ENCODE measurements around the gene DPH5.
"Not testable (repeated sequence)": the region's sequence is repeated elsewhere in the genome, so short reads cannot be mapped to it uniquely, and the experiment has no call there.

DPH5 gene

DNA sequence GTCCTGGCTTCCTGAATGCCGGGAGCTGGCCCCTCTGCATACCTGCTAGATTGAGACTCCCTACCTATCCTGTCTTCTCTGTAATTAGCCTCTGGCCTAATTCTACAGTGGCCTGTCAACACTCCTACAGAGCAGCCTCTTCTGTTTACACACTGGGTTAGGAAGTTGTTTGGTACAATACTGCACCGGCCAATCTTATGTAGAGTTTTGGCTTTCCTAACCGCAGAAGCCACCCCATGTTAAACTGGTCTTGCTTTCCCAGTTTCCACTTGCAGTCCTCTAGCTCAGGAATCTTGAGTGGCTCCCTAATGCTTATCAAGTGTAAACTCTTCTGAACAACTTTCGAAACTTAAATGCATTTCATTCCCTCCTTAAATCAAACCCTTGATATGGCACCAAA is 42.8 kb downstream of the DPH5 start:
- no peak for DNase-seq

GRCh38 chr1:100979631-100980030 is 46.0 kb downstream of the DPH5 start:
- no peak for DNase-seq

DNA sequence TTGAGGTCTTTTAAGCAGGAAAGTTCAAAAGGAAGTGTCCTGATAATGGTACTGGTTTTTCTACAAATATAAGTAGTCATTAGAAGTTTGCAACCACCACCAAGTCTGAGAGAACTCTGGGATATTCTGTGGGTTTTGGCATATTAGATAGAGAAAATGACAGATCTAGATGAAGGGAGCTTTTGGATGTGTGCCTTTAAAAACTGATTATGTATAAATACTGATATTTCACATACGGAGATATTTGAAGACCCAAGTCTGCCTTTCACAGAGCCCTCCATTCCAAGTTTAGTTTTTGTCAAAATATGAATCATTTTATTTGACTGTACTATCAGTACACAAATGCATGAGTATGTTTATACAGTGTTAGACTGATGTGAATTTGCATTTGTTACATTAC is 48.6 kb downstream of the DPH5 start:
- DNase-seq, result no peak

GRCh38 chr1:100972185-100972584 is 53.4 kb downstream of the DPH5 start:
- no peak for DNase-seq

DNA sequence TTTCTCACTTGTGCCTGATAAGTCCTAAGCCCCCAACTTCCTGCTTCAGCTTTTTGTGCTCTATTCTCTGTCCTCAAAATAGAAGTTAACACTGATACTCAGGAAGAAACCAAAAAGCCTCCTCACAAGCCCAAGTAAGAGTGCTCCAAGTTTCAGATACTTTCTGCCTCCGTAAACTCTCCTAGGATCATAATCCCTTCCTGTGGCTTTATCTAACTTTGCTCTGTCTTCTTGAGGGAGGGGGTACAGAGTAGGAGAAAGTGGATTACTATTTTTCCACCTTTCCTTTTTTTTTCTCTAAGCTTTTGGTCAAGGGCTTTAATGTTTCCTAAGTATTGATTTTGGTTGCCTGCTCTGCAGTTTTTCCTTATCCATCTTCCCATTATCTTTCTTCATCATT is 54.6 kb downstream of the DPH5 start:
- DNase-seq, result no peak

DNA sequence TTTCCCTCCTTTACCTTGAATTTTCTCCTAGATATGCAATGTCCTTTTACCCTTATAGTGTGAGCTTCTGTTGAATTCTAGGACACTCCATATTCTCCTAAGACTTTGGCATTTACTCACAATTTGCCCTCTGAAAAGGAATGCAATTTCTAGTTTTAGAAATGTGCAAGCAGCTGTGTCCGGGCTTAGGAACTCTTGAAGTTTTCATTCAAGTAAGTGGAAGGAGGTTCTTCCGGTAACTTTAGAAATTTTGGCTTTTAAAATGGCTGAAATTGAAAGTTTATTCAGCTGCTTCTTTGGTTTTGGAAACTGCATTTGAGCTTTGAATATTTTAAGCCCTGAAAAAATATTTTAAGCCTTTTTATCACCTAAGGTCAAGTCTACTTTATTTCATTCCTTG is 56.3 kb downstream of the DPH5 start:
- no peak for DNase-seq

DNA sequence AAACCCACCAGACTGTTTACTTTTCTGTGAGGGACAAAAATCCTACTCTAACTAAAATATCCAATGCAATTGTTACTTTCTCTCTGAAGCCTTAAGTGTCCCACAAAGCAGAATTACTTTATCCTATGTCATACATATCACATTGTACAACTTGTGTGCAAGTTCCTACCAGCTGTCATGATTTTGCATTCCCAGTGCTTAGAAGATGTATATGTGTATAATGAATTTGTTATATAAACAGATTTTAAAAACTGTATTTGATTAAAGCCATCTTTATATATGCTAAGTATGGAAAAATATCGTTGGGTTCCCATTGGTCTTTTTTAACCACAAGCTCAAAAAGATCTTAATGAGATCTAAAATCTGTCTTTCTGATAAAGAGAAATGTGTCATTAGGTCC is 57.0 kb downstream of the DPH5 start:
- no peak for DNase-seq

DNA sequence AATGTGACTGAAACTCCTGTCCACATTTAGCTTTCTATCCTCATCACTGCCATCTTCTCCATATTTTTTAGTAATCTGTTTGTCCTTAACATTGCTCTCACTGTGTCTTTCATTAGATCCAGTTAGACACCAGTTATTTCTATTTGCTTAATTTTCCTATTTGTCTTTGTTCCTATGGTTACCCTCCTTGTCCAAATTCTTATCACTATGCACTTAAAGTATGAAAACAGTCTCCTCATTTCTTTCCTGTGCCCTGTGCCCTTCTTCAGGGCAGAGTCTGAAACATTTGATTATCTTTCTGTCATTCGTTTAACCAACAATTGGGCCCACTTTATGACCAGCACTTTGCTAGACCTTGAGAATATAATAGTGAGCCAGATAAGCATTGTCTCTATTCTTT is 65.5 kb downstream of the DPH5 start:
- no peak for DNase-seq

- DNase-seq, result no peak
Measured at GRCh38 chr1:100959502-100960060, 66.0 kb downstream of the DPH5 start.

- DNase-seq, result no peak
Measured at GRCh38 chr1:100955322-100955721, 70.3 kb downstream of the DPH5 start.

DNA sequence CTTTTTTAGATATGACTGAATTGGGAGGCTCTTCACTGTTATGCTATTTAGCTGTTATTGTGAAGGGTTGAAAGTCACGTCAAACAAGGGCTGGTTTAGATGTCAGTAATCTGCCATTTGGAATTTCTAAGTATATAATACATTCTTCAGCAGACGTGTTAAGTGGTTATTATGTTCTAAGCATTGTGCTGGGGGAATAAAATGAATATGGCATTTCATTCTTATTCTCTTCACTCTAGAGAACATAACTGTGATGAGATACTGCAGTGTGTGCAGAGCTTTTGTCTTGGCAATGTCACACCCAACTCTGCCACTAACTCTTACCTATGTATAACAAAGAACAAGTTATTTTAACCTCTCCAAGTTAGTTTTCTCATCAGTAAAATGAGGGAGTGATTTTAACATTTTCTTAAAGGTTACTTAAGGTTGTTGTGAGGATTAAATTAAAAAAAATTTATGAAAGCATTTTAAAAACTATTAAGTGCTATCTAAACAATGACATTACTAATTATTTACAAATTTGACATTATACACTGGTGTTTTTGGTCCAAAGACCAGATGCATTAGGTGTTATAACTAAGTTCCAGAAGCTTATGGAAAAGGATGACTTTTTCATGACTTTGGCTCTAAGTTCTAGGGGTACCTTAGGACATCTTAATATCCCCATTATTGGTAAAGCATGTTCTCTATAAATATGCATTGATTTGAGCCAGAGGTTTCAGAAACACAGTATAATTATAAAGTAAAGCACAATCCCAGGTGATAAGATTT is 71.4 kb downstream of the DPH5 start:
- no peak for DNase-seq

DNA sequence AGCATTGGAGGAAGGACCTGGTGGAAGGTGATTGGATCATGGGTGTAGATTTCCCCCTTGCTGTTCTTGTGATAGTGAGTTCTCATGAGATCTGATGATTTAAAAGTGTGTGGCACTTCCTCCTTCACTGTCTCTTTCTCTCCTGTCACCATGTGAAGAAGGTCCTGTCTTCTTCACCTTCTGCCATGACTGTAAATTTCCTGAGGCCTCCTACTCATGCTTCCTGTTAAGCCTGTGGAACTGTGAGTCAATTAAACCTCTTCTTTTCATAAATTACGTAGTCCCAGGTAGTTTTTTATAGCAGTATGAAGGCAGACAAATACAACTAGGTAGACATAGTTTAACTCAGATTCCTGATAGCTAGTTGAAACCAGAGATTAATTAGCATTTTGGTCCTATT is 72.6 kb downstream of the DPH5 start:
- not testable (repeated sequence) for DNase-seq

GRCh38 chr1:100952104-100952745 is 73.4 kb downstream of the DPH5 start:
- no peak for DNase-seq

GRCh38 chr1:100950781-100951180 is 74.8 kb downstream of the DPH5 start:
- no peak for DNase-seq

DNA sequence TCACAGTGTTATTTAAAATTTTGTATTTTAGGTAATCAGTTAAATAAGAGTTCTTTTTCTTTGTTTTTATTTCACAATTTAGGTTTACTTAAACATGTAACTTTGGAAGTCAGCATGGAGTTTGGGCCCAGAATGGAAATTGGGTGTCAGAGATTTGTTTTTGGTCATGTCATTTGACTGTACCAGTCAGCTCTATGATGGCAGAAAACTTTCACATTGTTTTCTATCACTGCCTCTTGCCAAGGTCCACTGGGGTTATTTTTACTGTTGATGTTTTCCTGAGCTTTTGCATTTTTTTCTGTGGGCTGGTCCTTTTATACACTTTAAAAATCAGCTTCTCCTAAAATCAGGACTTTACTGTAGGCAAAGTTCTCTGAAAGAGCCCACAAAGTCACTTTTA is 75.2 kb downstream of the DPH5 start:
- no peak for DNase-seq

GRCh38 chr1:100949515-100950158 is 75.9 kb downstream of the DPH5 start:
- peak; percentile 78 for DNase-seq

DNA sequence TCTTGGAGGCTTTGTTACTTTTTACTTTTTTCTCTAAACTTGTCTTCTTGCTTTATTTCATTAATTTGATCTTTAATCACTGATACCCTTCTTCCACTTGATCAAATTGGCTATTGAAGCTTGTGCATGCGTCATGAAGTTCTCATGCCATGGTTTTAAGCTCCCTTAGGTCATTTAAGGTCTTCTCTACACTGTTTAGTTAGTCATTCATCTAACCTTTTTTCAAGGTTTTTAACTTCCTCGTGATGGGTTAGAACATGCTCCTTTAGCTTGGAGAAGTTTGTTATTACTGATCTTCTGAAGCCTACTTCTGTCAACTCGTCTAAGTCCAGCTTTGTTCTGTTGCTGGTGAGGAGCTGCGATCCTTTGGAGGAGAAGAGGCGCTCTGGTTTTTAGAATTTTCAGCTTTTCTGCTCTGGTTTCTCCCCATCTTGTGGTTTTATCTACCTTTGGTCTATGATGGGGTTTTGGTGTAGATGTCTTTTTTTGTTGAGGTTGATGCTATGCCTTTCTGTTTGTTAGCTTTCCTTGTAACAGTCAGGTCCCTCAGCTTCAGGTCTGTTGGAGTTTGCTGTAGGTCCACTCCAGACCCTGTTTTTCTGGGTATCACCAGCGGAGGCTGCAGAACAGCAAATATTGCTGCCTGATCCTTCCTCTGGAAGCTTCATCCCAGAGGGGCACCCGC is 76.7 kb downstream of the DPH5 start:
- not testable (repeated sequence) for DNase-seq

GRCh38 chr1:100947816-100948215 is 77.8 kb downstream of the DPH5 start:
- not testable (repeated sequence) for DNase-seq

DNA sequence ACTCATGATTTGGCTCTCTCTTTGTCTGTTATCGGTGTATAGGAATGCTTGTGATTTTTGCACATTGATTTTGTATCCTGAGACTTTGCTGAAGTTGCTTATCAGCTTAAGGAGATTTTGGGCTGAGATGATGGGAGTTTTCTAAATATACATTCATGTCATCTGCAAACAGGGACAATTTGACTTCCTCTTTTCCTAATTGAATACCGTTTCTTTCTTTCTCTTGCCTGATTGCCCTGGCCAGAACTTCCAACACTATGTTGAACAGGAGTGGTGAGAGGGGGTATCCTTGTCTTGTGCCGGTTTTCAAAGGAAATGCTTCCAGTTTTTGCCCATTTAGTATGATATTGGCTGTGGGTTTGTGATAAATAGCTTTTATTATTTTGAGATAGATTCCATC is 79.5 kb downstream of the DPH5 start:
- not testable (repeated sequence) for DNase-seq

- DNase-seq, result no peak
Measured at GRCh38 chr1:100943533-100943932, 82.1 kb downstream of the DPH5 start.

GRCh38 chr1:100942304-100943046 is 83.1 kb downstream of the DPH5 start:
- DNase-seq, result no peak

GRCh38 chr1:100941580-100942216 is 83.9 kb downstream of the DPH5 start:
- no peak for DNase-seq
